ENCODE measurements around the gene PNPLA7. TPM values are rescaled to one million over a fixed set of nuclear protein-coding genes. Genes with fewer than 3 reads are reported as not detected.
"Not testable (repeated sequence)": the region's sequence is repeated elsewhere in the genome, so short reads cannot be mapped to it uniquely, and the experiment has no call there.

Gene PNPLA7
- polyA plus RNA-seq (ENCODE audit: low read depth in 6 of 6) = 1 to 10 TPM; 3.0 to 6.5 (median 5.8) TPM

GRCh38 chr9:137550231-137550621, at the start of gene PNPLA7:
TSS of gene PNPLA7 (minus strand) at chr9:137550402. CDS start at chr9:137550197, 205 bp downstream.
- peak; percentile 30 to 48 for ATAC-seq (ENCODE audit: low read depth in 2 of 2)
- no peaks in the 10 kb centered on the region for H3K27me3 Mint-ChIP-seq
- H3K27ac Mint-ChIP-seq = peak within 1 kb of the TSS; percentile 86 to 97 (median 96)
- H3K4me3 Mint-ChIP-seq = peak within 1 kb of the TSS; percentile 92 to 99 (median 96)
- peak; percentile 69 for DNase-seq
- H3K36me3 Mint-ChIP-seq = peaks cover 3 to 5% of the 10 kb centered on the region in 2 donors
- peaks cover 32 to 53% (median 43%) of the 10 kb centered on the region in 3 donors for H3K4me1 Mint-ChIP-seq
- H3K9me3 Mint-ChIP-seq = no peaks in the 10 kb centered on the region

GRCh38 chr9:137598943-137599342, 48.7 kb upstream of the PNPLA7 start:
- Mint-ChIP-seq H3K4me1 (peaks cover 12 to 16% (median 14%) of the 10 kb centered on the region in 3 donors), H3K4me3 (peak overlapping the region in 1 of 8 donors; percentile 21), H3K36me3 (no peaks in the 10 kb centered on the region), H3K27ac (no peak overlapping the region), H3K9me3 (no peaks in the 10 kb centered on the region), H3K27me3 (no peaks in the 10 kb centered on the region)
- ATAC-seq (ENCODE audit: low read depth in 2 of 2) (no peak), DNase-seq (no peak)

- not testable (repeated sequence) for ATAC-seq (ENCODE audit: low read depth in 2 of 2); H3K36me3 Mint-ChIP-seq; DNase-seq; H3K4me3 Mint-ChIP-seq; H3K27me3 Mint-ChIP-seq; H3K27ac Mint-ChIP-seq; H3K4me1 Mint-ChIP-seq; H3K9me3 Mint-ChIP-seq
Measured at GRCh38 chr9:137596577-137596976, 46.4 kb upstream of the PNPLA7 start.

GRCh38 chr9:137593176-137593575, 43.0 kb upstream of the PNPLA7 start:
- Mint-ChIP-seq H3K36me3 (no peaks in the 10 kb centered on the region), H3K9me3 (no peaks in the 10 kb centered on the region), H3K27ac (peak overlapping the region in 1 of 6 donors; percentile 59), H3K4me3 (peak overlapping the region in 3 of 8 donors; percentile 32 to 82 (median 55)), H3K27me3 (no peaks in the 10 kb centered on the region), H3K4me1 (peaks cover 5 to 23% (median 11%) of the 10 kb centered on the region in 3 donors)
- ATAC-seq (ENCODE audit: low read depth in 2 of 2) (no peak), DNase-seq (no peak)

GRCh38 chr9:137592767-137593166, 42.6 kb upstream of the PNPLA7 start:
- no peaks in the 10 kb centered on the region for H3K9me3 Mint-ChIP-seq
- peak overlapping the region in 1 of 6 donors; percentile 59 for H3K27ac Mint-ChIP-seq
- peaks cover 9 to 27% (median 14%) of the 10 kb centered on the region in 3 donors for H3K4me1 Mint-ChIP-seq
- H3K27me3 Mint-ChIP-seq = no peaks in the 10 kb centered on the region
- H3K4me3 Mint-ChIP-seq = peak overlapping the region in 2 of 8 donors; percentile 55 to 73
- peaks cover 0 to 4% of the 10 kb centered on the region in 2 donors for H3K36me3 Mint-ChIP-seq
- no peak for ATAC-seq (ENCODE audit: low read depth in 2 of 2)
- DNase-seq = no peak

GRCh38 chr9:137590469-137591383, 40.5 kb upstream of the PNPLA7 start, which contains the start of gene ZMYND19:
TSS of gene ZMYND19 (minus strand) at chr9:137590512. CDS start at chr9:137590263, 249 bp downstream.
- H3K9me3 Mint-ChIP-seq = no peaks in the 10 kb centered on the region
- H3K4me1 Mint-ChIP-seq = peaks cover 12 to 27% (median 14%) of the 10 kb centered on the region in 3 donors
- H3K4me3 Mint-ChIP-seq = peak within 1 kb of the TSS; percentile 92 to 98 (median 96)

GRCh38 chr9:137590123-137590468, 39.9 kb upstream of the PNPLA7 start:
- peaks cover 6 to 8% of the 10 kb centered on the region in 2 donors for H3K36me3 Mint-ChIP-seq
- DNase-seq (no peak), ATAC-seq (ENCODE audit: low read depth in 2 of 2) (peak; percentile 15 to 18)
- H3K4me1 Mint-ChIP-seq = peaks cover 12 to 27% (median 14%) of the 10 kb centered on the region in 3 donors
- H3K27ac Mint-ChIP-seq = peak overlapping the region in 1 of 6 donors; percentile 91
- H3K27me3 Mint-ChIP-seq = no peaks in the 10 kb centered on the region
- H3K4me3 Mint-ChIP-seq = peak overlapping the region in 2 of 8 donors; percentile 92
- H3K9me3 Mint-ChIP-seq = no peaks in the 10 kb centered on the region

More at GRCh38 chr9:137590469-137591383, 40.5 kb upstream of the PNPLA7 start, which contains the start of gene ZMYND19:
- peak; percentile 92 for DNase-seq
- peak within 1 kb of the TSS; percentile 91 to 98 (median 94) for H3K27ac Mint-ChIP-seq
- ATAC-seq (ENCODE audit: low read depth in 2 of 2) = peak; percentile 95 to 96
- peaks cover 6 to 8% of the 10 kb centered on the region in 2 donors for H3K36me3 Mint-ChIP-seq
- H3K27me3 Mint-ChIP-seq = no peaks in the 10 kb centered on the region

- DNase-seq (no peak), ATAC-seq (ENCODE audit: low read depth in 2 of 2) (no peak)
- Mint-ChIP-seq H3K27me3 (no peaks in the 10 kb centered on the region), H3K4me1 (peaks cover 12 to 27% (median 14%) of the 10 kb centered on the region in 3 donors), H3K9me3 (no peaks in the 10 kb centered on the region), H3K27ac (peak overlapping the region in 2 of 6 donors; percentile 57 to 82), H3K4me3 (peak overlapping the region; percentile 75 to 92 (median 88)), H3K36me3 (peaks cover 6 to 8% of the 10 kb centered on the region in 2 donors)
Measured at GRCh38 chr9:137589441-137590122, 39.4 kb upstream of the PNPLA7 start.

GRCh38 chr9:137588891-137589290, 38.7 kb upstream of the PNPLA7 start:
- Mint-ChIP-seq H3K27me3 (no peaks in the 10 kb centered on the region), H3K27ac (peak overlapping the region in 1 of 6 donors; percentile 47), H3K4me3 (peak overlapping the region; percentile 61 to 92 (median 85)), H3K4me1 (peaks cover 12 to 27% (median 14%) of the 10 kb centered on the region in 3 donors), H3K36me3 (peaks cover 6 to 8% of the 10 kb centered on the region in 2 donors), H3K9me3 (no peaks in the 10 kb centered on the region)
- DNase-seq (no peak), ATAC-seq (ENCODE audit: low read depth in 2 of 2) (no peak)

- ATAC-seq (ENCODE audit: low read depth in 2 of 2) (no peak), DNase-seq (no peak)
- no peaks in the 10 kb centered on the region for H3K27me3 Mint-ChIP-seq
- H3K4me3 Mint-ChIP-seq = peak overlapping the region in 5 of 8 donors; percentile 39 to 88 (median 61)
- H3K9me3 Mint-ChIP-seq = no peaks in the 10 kb centered on the region
- peaks cover 12 to 27% (median 14%) of the 10 kb centered on the region in 3 donors for H3K4me1 Mint-ChIP-seq
- peaks cover 6 to 8% of the 10 kb centered on the region in 2 donors for H3K36me3 Mint-ChIP-seq
- H3K27ac Mint-ChIP-seq = no peak overlapping the region
Measured at GRCh38 chr9:137588311-137588710, 38.1 kb upstream of the PNPLA7 start.

GRCh38 chr9:137586854-137587253, 36.7 kb upstream of the PNPLA7 start:
- Mint-ChIP-seq H3K9me3 (no peaks in the 10 kb centered on the region), H3K4me1 (peaks cover 12 to 27% (median 14%) of the 10 kb centered on the region in 3 donors), H3K36me3 (peaks cover 6 to 8% of the 10 kb centered on the region in 2 donors), H3K27ac (no peak overlapping the region), H3K4me3 (peak overlapping the region in 2 of 8 donors; percentile 63 to 88), H3K27me3 (no peaks in the 10 kb centered on the region)
- DNase-seq (no peak), ATAC-seq (ENCODE audit: low read depth in 2 of 2) (no peak)

- Mint-ChIP-seq H3K27me3 (no peaks in the 10 kb centered on the region), H3K36me3 (peaks cover 6 to 8% of the 10 kb centered on the region in 2 donors), H3K9me3 (no peaks in the 10 kb centered on the region), H3K4me1 (peaks cover 8 to 19% (median 8%) of the 10 kb centered on the region in 3 donors), H3K27ac (peak overlapping the region in 1 of 6 donors; percentile 20), H3K4me3 (peak overlapping the region in 1 of 8 donors; percentile 61)
- ATAC-seq (ENCODE audit: low read depth in 2 of 2) (no peak), DNase-seq (no peak)
Measured at GRCh38 chr9:137583957-137584356, 33.8 kb upstream of the PNPLA7 start.

GRCh38 chr9:137583347-137583746, 33.1 kb upstream of the PNPLA7 start:
- H3K36me3 Mint-ChIP-seq = peaks cover 6 to 8% of the 10 kb centered on the region in 2 donors
- H3K4me1 Mint-ChIP-seq = peaks cover 8 to 14% (median 10%) of the 10 kb centered on the region in 3 donors
- H3K4me3 Mint-ChIP-seq = peak overlapping the region in 1 of 8 donors; percentile 61
- no peaks in the 10 kb centered on the region for H3K9me3 Mint-ChIP-seq
- DNase-seq (no peak), ATAC-seq (ENCODE audit: low read depth in 2 of 2) (no peak)
- no peaks in the 10 kb centered on the region for H3K27me3 Mint-ChIP-seq
- H3K27ac Mint-ChIP-seq = no peak overlapping the region

All from naive B cell (primary cell).